Hepatocyte (in vitro differentiated cells): ENCODE results near the gene TOP3B. TPM values are rescaled to one million over a fixed set of nuclear protein-coding genes. Genes with fewer than 3 reads are reported as not detected.
A peak's percentile ranks its signal among the peaks of the same experiment; 100 is the strongest.

Experiments
- DNase-seq: peaks from one replicate; pipeline ENCODE4 v3.0.0-alpha.2; 2016; ENCODE audit warnings: low spot score
- H2AFZ ChIP-seq: fragments of 200-600 bp; sonication (generic); 2 replicates; pipeline ENCODE4 v1.6.0; 2016; ENCODE audit warnings: antibody characterized with exemption, mild to moderate bottlenecking
- H3K27ac ChIP-seq: fragments of 200-600 bp; sonication (generic); 2 replicates; pipeline ENCODE4 v1.5.1; 2016; ENCODE audit warnings: mild to moderate bottlenecking
- H3K27me3 ChIP-seq: fragments of 200-600 bp; sonication (generic); 2 replicates; pipeline ENCODE4 v1.6.1; 2016
- H3K36me3 ChIP-seq: fragments of 200-600 bp; sonication (generic); replicated peaks from 2 replicates; pipeline ENCODE4 v1.5.1; 2016; ENCODE audit warnings: low read depth; ENCODE audit not compliant: insufficient read depth
- H3K4me1 ChIP-seq: fragments of 200-600 bp; sonication (generic); 2 replicates; pipeline ENCODE4 v1.5.1; 2016; ENCODE audit warnings: mild to moderate bottlenecking, moderate library complexity; ENCODE audit not compliant: insufficient read depth
- H3K4me2 ChIP-seq: fragments of 200-600 bp; sonication (generic); 2 replicates; pipeline ENCODE4 v1.6.0; 2016
- H3K4me3 ChIP-seq: fragments of 200-600 bp; sonication (generic); 2 replicates; pipeline ENCODE4 v1.5.1; 2016; ENCODE audit warnings: mild to moderate bottlenecking
- H3K79me2 ChIP-seq: fragments of 200-600 bp; sonication (generic); 2 replicates; pipeline ENCODE4 v1.6.0; 2017; ENCODE audit warnings: mild to moderate bottlenecking
- H3K9me2 ChIP-seq: fragments of 200-600 bp; sonication (generic); replicated peaks from 2 replicates; pipeline ENCODE4 v1.6.0; 2017; ENCODE audit warnings: mild to moderate bottlenecking; ENCODE audit not compliant: insufficient read depth
- H3K9me3 ChIP-seq: fragments of 200-600 bp; sonication (generic); 2 replicates; pipeline ENCODE4 v1.5.1; 2016; ENCODE audit warnings: low read depth, mild to moderate bottlenecking
- H4K20me1 ChIP-seq: fragments of 200-600 bp; sonication (generic); 2 replicates; pipeline ENCODE4 v1.6.0; 2016; ENCODE audit warnings: mild to moderate bottlenecking; ENCODE audit not compliant: insufficient read depth, poor library complexity, severe bottlenecking
- CTCF ChIP-seq: fragments of 200-600 bp; sonication (generic); IDR thresholded peaks from 2 replicates; pipeline ENCODE4 v1.5.1; 2016; ENCODE audit warnings: antibody characterized with exemption, mild to moderate bottlenecking; ENCODE audit not compliant: poor library complexity
- EZH2 ChIP-seq: fragments of 200-600 bp; sonication (generic); IDR thresholded peaks from 2 replicates; pipeline ENCODE4 v1.6.1; 2016; ENCODE audit warnings: antibody characterized with exemption, mild to moderate bottlenecking, borderline replicate concordance
- EZH2phosphoT487 ChIP-seq: fragments of 200-600 bp; sonication (generic); IDR thresholded peaks from one replicate; pipeline ENCODE4 v1.6.1; 2018; ENCODE audit warnings: antibody characterized with exemption, mild to moderate bottlenecking, low read depth, moderate library complexity; ENCODE audit not compliant: unreplicated experiment, severe bottlenecking
- WGBS: methylation state at CpG from one replicate; pipeline ENCODE4 v1.1.6; 2016; ENCODE audit warnings: low lambda C conversion rate; ENCODE audit errors: missing lambda C conversion rate; 5-methylcytosine and 5-hydroxymethylcytosine counted together
- polyA plus RNA-seq: library from polyadenylated mRNA; unstranded; fragments of >200 nt; fragmentation: Nextera tagmentation; extraction: Ambion mirVana; gene quantifications from 2 replicates; pipeline ENCODE4 v1.2.1, GENCODE V29; 2016
- total RNA-seq: library from RNA; depleted of rRNA; stranded (reverse); fragments of >200 nt; gene quantifications from 2 replicates; pipeline ENCODE4 v1.2.3, GENCODE V29; 2014

TOP3B gene
- total and polyA plus RNA-seq, 2 experiments from 2014 or later, result 26.6 to 30.8 TPM

GRCh38 chr22:21939461-21939913 lies 43.1 kb downstream of the TOP3B start:
- Histone ChIP-seq H3K9me2 (no peaks in the 10 kb centered on the region), H3K79me2 (peaks cover 5% of the 10 kb centered on the region), H3K36me3 (no peaks in the 10 kb centered on the region), H3K4me2 (no peak overlapping the region), H3K27ac (no peak overlapping the region), H3K9me3 (no peaks in the 10 kb centered on the region), H4K20me1 (no peaks in the 10 kb centered on the region), H3K4me1 (peaks cover 8% of the 10 kb centered on the region), H3K27me3 (no peaks in the 10 kb centered on the region), H3K4me3 (no peak overlapping the region), H2AFZ (no peak overlapping the region)
- TF ChIP-seq CTCF (no peak), EZH2phosphoT487 (no peak)
- 91% methylated on average over 10 of the region's 10 CpGs for WGBS
- DNase-seq, result no peak

GRCh38 chr22:21938906-21939305 lies 43.7 kb downstream of the TOP3B start:
- Histone ChIP-seq H3K9me3 (no peaks in the 10 kb centered on the region), H3K36me3 (no peaks in the 10 kb centered on the region), H2AFZ (no peak overlapping the region), H3K27me3 (no peaks in the 10 kb centered on the region), H3K27ac (peak overlapping the region; percentile 97), H3K4me1 (peaks cover 8% of the 10 kb centered on the region), H4K20me1 (no peaks in the 10 kb centered on the region), H3K9me2 (no peaks in the 10 kb centered on the region), H3K4me3 (no peak overlapping the region), H3K79me2 (peaks cover 5% of the 10 kb centered on the region), H3K4me2 (peak overlapping the region; percentile 79)
- WGBS, result 91% methylated on average over 11 of the region's 11 CpGs
- no peak for DNase-seq
- TF ChIP-seq CTCF (no peak), EZH2 (no peak), EZH2phosphoT487 (no peak)

- Histone ChIP-seq H3K9me2 (no peaks in the 10 kb centered on the region), H4K20me1 (no peaks in the 10 kb centered on the region), H3K36me3 (no peaks in the 10 kb centered on the region), H3K4me2 (peak overlapping the region; percentile 79), H3K9me3 (no peaks in the 10 kb centered on the region), H3K79me2 (peaks cover 5% of the 10 kb centered on the region), H2AFZ (peak overlapping the region; percentile 81), H3K27ac (peak overlapping the region; percentile 97), H3K4me3 (peak overlapping the region; percentile 22), H3K4me1 (peaks cover 8% of the 10 kb centered on the region), H3K27me3 (no peaks in the 10 kb centered on the region)
- no peak for TF ChIP-seq EZH2phosphoT487
- no peak for TF ChIP-seq EZH2
- peak; percentile 100 for TF ChIP-seq CTCF
- peak; percentile 94 for DNase-seq
- WGBS, result 2% methylated on average over 40 of the region's 42 CpGs
These were observed 44.3 kb downstream of the TOP3B start for GRCh38 chr22:21938071-21938822.
